ENCODE measurements around the gene ATP6V0D1. TPM values are rescaled to one million over a fixed set of nuclear protein-coding genes. Genes with fewer than 3 reads are reported as not detected.

Gene ATP6V0D1
- total RNA-seq, 1 donor from 2014 or later: 31.8 TPM

DNA sequence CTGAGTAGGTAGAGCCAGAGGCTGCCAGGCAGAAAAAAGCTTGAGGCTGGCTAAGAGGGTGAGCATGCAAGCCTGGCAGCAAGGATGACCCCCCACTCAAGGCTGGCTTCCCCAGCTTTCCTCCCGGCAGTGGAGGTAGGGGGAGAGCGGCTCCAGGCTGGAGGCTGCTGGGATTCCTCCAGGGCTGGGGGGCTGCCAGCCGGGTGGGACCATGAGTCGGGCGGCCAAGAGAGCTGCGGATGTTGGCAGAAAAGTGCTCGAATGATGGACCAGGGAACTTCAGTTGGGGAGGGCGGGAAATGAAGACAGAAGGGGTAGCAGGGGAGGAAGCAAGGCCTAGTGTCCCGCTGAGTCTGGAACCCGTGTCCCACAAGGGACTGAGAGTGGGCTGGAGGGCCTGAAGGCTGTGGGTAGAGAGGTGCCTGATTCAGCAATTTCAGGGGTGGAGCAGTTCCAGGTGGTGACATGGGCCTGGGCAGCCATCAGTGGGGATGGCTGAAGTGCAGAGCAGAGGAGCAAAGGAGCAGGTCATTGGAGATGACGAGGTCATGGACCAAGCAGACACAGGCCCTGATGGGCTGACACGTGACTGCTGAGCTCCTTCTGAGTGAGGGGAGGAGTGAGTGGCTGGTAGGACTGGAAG, 29.8 kb downstream of the ATP6V0D1 start:
- H3K27ac Mint-ChIP-seq: no peak overlapping the region
- intact Hi-C loops (cut with micrococcal nuclease): no loop called here
- H3K27me3 Mint-ChIP-seq: no peaks in the 10 kb centered on the region
- no peak overlapping the region for H3K4me3 Mint-ChIP-seq
- peaks cover 1% of the 10 kb centered on the region for H3K4me1 Mint-ChIP-seq
- H3K36me3 Mint-ChIP-seq (ENCODE audit: low read depth): peaks cover 2% of the 10 kb centered on the region
- no peak for DNase-seq
- no peaks in the 10 kb centered on the region for H3K9me3 Mint-ChIP-seq

DNA sequence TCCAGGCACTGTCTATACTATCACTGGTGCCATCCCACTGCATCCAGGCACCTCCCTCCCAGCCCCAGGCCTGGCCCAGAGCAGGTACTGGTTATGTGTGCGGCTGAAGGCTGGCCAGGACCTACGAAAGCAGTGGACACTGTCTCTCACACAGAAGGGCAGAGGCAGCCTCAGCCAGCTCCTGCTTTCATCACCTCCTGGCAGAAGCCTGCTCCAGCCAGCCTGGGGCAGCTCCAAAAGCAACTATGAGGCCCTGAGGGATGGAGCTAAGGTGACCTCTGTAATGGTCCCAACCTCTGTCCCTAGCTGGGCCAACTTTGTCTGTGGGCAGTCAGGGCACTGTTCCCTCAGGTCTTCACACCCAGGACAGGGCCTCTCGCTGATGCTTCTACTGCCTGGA, 31.2 kb downstream of the ATP6V0D1 start:
- Mint-ChIP-seq H3K27me3 (no peaks in the 10 kb centered on the region), H3K9me3 (no peaks in the 10 kb centered on the region), H3K27ac (no peak overlapping the region), H3K4me1 (peaks cover 1% of the 10 kb centered on the region), H3K36me3 (ENCODE audit: low read depth) (peaks cover 2% of the 10 kb centered on the region), H3K4me3 (no peak overlapping the region)
- DNase-seq: no peak
- intact Hi-C loops (cut with micrococcal nuclease): no loop called here

GRCh38 chr16:67449336-67449735, 31.6 kb downstream of the ATP6V0D1 start:
- H3K9me3 Mint-ChIP-seq: no peaks in the 10 kb centered on the region
- intact Hi-C loops (cut with micrococcal nuclease): no loop called here

DNA sequence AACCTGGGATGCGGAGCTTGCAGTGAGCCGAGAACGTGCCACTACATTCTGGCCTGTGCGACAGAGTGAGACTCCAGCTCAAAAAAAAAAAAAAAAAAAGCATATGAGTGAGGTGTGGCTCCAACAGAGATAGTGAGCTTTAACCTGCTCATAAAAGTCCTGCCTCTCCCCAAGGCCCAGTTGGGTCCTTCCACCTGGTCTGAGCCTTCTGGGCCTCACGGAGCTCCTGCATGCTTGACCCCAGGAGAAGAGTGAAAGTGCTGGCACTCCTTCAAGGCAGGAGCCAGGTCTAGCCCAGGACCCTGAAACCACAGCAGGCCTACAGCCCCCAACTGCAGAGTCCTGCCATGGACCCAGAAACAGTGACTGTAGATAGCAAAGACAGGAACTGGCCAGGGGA, 32.4 kb downstream of the ATP6V0D1 start:
- H3K4me3 Mint-ChIP-seq: no peak overlapping the region
- H3K9me3 Mint-ChIP-seq: no peaks in the 10 kb centered on the region
- no peak for DNase-seq
- intact Hi-C loops (cut with micrococcal nuclease): no loop called here
- no peak overlapping the region for H3K27ac Mint-ChIP-seq
- H3K4me1 Mint-ChIP-seq: peaks cover 1% of the 10 kb centered on the region
- H3K27me3 Mint-ChIP-seq: no peaks in the 10 kb centered on the region
- peaks cover 2% of the 10 kb centered on the region for H3K36me3 Mint-ChIP-seq (ENCODE audit: low read depth)

More at GRCh38 chr16:67449336-67449735, 31.6 kb downstream of the ATP6V0D1 start:
- H3K27ac Mint-ChIP-seq: no peak overlapping the region
- H3K27me3 Mint-ChIP-seq: no peaks in the 10 kb centered on the region
- H3K4me1 Mint-ChIP-seq: peaks cover 1% of the 10 kb centered on the region
- no peak for DNase-seq
- peaks cover 2% of the 10 kb centered on the region for H3K36me3 Mint-ChIP-seq (ENCODE audit: low read depth)
- H3K4me3 Mint-ChIP-seq: no peak overlapping the region

DNA sequence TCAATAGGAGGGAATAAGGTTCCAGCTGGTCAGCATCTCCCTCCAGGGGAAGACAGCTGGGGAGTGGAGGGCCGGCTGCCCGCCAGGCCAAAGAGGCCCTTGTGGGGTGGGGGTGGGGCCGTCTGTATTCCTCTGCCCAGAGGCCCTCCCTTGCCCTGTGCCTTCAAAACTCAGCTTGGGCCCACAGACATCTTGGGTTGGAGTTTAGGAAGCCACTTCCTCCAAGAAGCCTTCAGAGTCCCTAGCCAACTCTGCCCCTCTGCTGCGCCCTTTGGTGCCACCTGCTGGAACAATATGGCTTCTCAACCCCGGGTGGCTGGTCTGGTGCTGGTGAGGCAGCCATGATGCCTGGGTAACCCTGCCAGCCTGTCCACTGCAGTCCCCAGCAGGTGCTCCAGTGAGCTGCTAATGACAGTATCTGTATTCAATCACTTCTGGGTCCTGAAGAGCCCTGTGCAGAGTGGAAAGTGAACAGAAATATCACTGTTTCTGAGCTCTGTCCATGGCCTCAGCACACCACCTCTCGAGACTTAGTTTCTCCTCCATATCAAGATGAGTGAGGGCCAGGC, 33.4 kb downstream of the ATP6V0D1 start:
- Mint-ChIP-seq H3K4me1 (no peaks in the 10 kb centered on the region), H3K4me3 (no peak overlapping the region), H3K36me3 (ENCODE audit: low read depth) (peaks cover 2% of the 10 kb centered on the region), H3K27me3 (no peaks in the 10 kb centered on the region), H3K27ac (no peak overlapping the region), H3K9me3 (no peaks in the 10 kb centered on the region)
- intact Hi-C loops (cut with micrococcal nuclease): loop anchor here (1.0 kb wide), 1 partner anchor 19 kb away; no protein-coding TSS in a partner anchor
- peak; percentile 93 for DNase-seq

DNA sequence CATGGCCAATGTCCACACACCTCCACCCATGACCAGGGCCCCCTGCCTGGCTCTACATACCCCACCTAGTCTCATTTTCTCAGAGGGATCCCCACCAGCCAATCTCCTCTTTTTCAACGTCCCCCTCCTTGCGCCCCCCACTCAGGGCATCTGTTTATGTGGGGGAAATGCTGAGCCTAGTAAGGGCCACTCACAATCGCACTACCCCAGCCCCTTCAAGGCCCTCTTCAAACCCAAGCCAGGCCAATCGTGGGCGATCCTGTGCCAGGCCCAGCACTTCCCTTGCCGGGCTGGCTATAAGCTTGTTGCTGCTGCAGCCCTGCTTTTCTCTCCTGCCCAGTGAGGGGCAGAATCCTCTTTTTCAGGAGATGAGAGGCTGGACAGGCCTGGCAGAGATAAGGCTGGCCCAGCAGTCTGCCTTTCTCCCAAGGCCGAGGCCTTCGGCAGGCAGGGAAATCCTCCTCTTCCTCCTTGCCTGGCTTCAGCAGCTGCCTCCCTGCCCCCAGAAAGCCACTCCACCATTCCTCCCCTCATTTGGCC, 33.9 kb downstream of the ATP6V0D1 start:
- H3K36me3 Mint-ChIP-seq (ENCODE audit: low read depth): peaks cover 2% of the 10 kb centered on the region
- H3K9me3 Mint-ChIP-seq: no peaks in the 10 kb centered on the region
- intact Hi-C loops (cut with micrococcal nuclease): loop anchor here (1.0 kb wide), 1 partner anchor 19 kb away; no protein-coding TSS in a partner anchor
- H3K4me3 Mint-ChIP-seq: no peak overlapping the region
- H3K27ac Mint-ChIP-seq: no peak overlapping the region
- no peaks in the 10 kb centered on the region for H3K27me3 Mint-ChIP-seq
- H3K4me1 Mint-ChIP-seq: no peaks in the 10 kb centered on the region
- no peak for DNase-seq

DNA sequence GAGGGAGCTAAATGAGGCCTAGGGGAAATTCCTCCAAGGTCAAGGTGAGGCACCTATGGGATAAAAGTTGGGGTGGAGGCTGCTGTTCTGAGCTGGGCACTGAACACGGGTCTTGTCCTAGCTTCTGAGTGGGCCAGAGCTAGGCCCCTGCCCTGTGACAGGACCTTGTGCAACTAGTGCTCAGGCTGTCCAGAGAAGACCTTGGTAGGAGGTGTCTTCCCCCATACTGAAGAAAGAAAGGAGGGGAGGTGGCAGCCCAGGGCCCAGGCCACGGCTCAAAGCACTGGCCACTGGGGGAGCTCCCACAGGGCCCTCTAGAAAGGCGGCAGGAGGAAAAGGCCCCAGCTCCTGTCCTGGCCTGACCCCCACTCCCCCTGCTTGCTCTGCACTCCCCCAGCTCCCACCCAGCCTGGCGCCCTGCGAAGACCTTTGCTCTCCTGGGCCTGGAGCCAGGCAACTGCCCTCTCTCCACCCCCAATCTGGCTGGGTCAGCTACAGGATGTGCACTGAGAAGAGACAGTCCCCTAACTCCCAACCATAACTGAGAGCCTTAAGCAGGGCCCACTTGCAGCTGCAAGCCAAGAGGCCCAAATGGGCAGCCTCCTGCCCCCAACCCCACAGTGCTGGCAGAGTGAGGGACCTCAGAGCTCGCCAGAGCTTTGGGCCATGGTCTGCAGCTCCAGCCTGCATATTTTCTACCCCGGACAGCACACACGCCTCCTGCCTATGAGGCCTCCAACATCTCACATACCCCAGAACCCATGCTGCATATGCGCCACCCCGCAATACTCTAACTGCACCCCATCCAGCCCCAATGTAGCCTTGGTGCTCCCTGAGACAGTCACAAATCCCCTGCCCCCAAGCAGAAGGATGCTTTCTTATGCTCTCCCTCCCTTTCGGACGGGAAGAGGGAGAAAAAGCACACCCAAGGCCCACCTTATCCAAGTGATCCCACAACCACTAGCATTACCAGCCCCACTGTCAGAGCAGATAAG, 34.7 kb downstream of the ATP6V0D1 start:
- Mint-ChIP-seq H3K27me3 (no peaks in the 10 kb centered on the region), H3K27ac (no peak overlapping the region), H3K9me3 (no peaks in the 10 kb centered on the region), H3K4me1 (no peaks in the 10 kb centered on the region), H3K4me3 (no peak overlapping the region), H3K36me3 (ENCODE audit: low read depth) (peaks cover 2% of the 10 kb centered on the region)
- intact Hi-C loops (cut with micrococcal nuclease): no loop called here
- no peak for DNase-seq

DNA sequence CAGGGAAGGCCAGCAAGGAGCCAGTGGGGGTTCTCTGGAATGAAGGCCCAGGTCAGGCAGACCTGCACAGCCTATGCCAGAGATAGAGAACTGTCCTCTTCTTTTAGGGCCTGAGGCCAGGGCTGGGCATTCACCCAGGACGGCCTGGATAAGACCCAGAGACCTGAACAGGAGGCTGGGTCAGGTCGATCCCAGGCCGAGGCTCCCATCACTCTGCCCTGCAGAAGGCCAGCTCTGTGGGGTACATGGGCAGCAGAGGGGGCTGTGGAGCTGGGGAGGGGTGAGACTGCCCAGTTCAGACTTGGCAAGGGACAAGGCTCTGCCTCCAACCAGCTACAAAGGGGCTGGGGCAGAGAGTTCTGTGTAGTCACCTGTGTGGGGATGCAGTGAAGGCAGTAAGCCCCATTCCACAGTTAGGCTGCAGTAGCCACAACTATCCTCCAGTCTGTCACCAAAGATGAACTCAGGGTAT, 35.5 kb downstream of the ATP6V0D1 start:
- no peak overlapping the region for H3K27ac Mint-ChIP-seq
- no peaks in the 10 kb centered on the region for H3K27me3 Mint-ChIP-seq
- no peaks in the 10 kb centered on the region for H3K4me1 Mint-ChIP-seq
- intact Hi-C loops (cut with micrococcal nuclease): no loop called here
- H3K9me3 Mint-ChIP-seq: no peaks in the 10 kb centered on the region
- no peak for DNase-seq
- peaks cover 2% of the 10 kb centered on the region for H3K36me3 Mint-ChIP-seq (ENCODE audit: low read depth)
- H3K4me3 Mint-ChIP-seq: no peak overlapping the region

DNA sequence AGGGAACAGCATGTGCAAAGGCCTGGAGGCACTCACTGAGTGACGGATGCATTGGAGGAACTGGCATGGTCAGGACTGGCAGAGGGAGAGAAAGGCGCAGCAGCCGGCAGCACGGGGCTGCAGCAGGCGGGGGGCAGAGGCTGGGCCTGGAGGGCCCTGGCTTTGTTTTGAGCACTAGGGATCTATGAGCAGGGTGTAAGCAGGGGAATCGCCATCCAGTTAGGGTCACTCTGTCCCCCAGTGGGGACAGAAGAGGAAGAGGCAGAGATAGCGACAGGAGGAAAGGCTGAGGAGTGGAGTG, 35.9 kb downstream of the ATP6V0D1 start:
- Mint-ChIP-seq H3K4me1 (no peaks in the 10 kb centered on the region), H3K36me3 (ENCODE audit: low read depth) (peaks cover 2% of the 10 kb centered on the region), H3K27me3 (no peaks in the 10 kb centered on the region), H3K4me3 (no peak overlapping the region), H3K9me3 (no peaks in the 10 kb centered on the region), H3K27ac (no peak overlapping the region)
- DNase-seq: no peak
- intact Hi-C loops (cut with micrococcal nuclease): no loop called here

- Mint-ChIP-seq H3K27ac (no peak overlapping the region), H3K9me3 (no peaks in the 10 kb centered on the region), H3K4me3 (no peak overlapping the region), H3K27me3 (no peaks in the 10 kb centered on the region), H3K4me1 (no peaks in the 10 kb centered on the region), H3K36me3 (ENCODE audit: low read depth) (peaks cover 3% of the 10 kb centered on the region)
- intact Hi-C loops (cut with micrococcal nuclease): no loop called here
- DNase-seq: no peak
Measured at GRCh38 chr16:67444259-67445125, 36.5 kb downstream of the ATP6V0D1 start.

GRCh38 chr16:67443265-67443664, 37.7 kb downstream of the ATP6V0D1 start:
- Mint-ChIP-seq H3K4me3 (no peak overlapping the region), H3K27ac (no peak overlapping the region), H3K4me1 (no peaks in the 10 kb centered on the region), H3K9me3 (no peaks in the 10 kb centered on the region), H3K27me3 (no peaks in the 10 kb centered on the region), H3K36me3 (ENCODE audit: low read depth) (peaks cover 4% of the 10 kb centered on the region)
- DNase-seq: no peak
- intact Hi-C loops (cut with micrococcal nuclease): no loop called here

GRCh38 chr16:67442581-67443255, 38.2 kb downstream of the ATP6V0D1 start:
- intact Hi-C loops (cut with micrococcal nuclease): no loop called here
- Mint-ChIP-seq H3K27me3 (no peaks in the 10 kb centered on the region), H3K4me3 (no peak overlapping the region), H3K4me1 (peaks cover 1% of the 10 kb centered on the region), H3K9me3 (no peaks in the 10 kb centered on the region), H3K27ac (no peak overlapping the region), H3K36me3 (ENCODE audit: low read depth) (peaks cover 5% of the 10 kb centered on the region)
- DNase-seq: no peak

DNA sequence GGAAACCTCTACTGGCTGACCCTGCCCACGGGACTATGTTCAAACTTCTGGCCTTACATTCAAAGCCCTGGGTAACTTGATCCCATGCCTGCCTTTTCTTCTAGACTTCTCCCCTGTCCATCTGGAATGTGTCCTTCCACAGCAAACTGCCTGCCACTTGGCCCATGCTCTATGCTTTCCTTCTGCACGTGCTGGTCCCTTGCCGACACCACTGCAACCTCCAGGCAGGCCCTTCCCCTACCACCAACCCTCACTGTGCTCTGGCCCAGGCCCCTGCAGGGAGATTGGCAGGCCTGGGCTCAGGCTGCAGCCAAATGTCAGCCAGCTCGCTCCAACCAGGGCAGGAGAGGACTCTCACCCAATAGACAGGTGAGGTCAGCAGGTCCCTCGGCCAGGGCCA, 39.0 kb downstream of the ATP6V0D1 start:
- Mint-ChIP-seq H3K27ac (no peak overlapping the region), H3K27me3 (no peaks in the 10 kb centered on the region), H3K4me1 (peaks cover 2% of the 10 kb centered on the region), H3K36me3 (ENCODE audit: low read depth) (peaks cover 7% of the 10 kb centered on the region), H3K9me3 (no peaks in the 10 kb centered on the region), H3K4me3 (no peak overlapping the region)
- intact Hi-C loops (cut with micrococcal nuclease): no loop called here
- no peak for DNase-seq
